ENCODE results near the gene VSTM4. TPM values are rescaled to one million over a fixed set of nuclear protein-coding genes. Genes with fewer than 3 reads are reported as not detected.

VSTM4 gene
- total RNA-seq, 4 donors from 2014 or later: 13.4 to 38.2 (median 25.9) TPM

DNA sequence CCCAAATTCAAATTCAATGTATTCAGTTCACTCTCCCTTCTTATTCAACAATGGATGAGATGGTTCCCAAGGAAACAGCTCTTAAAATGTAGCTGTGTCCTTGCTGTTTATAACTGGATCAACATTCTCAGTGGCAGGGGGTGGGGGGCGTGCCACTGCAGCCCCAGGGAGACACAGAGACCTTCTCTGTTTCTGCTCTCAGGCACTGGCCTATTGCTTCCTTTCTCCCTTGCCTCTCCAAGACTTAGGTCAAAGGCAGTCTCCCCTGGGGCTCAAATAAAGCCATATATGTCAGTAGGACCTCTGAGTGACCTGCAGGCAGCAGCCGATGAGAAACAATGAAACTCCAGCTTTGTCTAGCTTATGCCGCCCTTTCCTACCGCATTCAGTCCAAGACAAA lies 20.7 kb downstream of the VSTM4 start:
- TF ChIP-seq CTCF (IDR thresholded peaks at IDR 0.05; ENCODE audit: low read depth): no peak

GRCh38 chr10:49093922-49094321 lies 21.4 kb downstream of the VSTM4 start:
- no peak for TF ChIP-seq CTCF (IDR thresholded peaks at IDR 0.05; ENCODE audit: low read depth)

DNA sequence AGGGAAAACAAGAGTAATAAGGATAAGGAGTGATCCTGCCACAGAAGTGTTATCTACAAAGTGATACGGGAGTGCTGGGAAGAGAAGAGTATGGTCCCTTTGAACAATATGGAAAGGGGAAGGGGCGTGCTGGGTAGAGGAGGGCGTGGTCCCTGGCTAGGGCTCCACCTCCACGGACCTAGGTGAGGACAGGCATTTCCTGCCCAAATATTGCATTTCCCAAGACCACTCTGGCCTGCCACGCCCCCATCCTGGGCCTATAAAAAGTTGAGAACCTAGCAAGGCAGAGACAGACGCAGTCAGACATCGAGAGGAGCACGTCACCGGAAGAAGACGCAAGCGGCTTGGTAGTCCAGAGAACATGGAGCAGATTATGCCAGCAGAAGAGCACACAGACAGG lies 22.8 kb downstream of the VSTM4 start:
- no peak for TF ChIP-seq CTCF (IDR thresholded peaks at IDR 0.05; ENCODE audit: low read depth)

GRCh38 chr10:49091450-49092210 lies 23.7 kb downstream of the VSTM4 start:
- TF ChIP-seq CTCF (IDR thresholded peaks at IDR 0.05; ENCODE audit: low read depth): no peak

GRCh38 chr10:49090696-49091380 lies 24.5 kb downstream of the VSTM4 start:
- no peak for TF ChIP-seq CTCF (IDR thresholded peaks at IDR 0.05; ENCODE audit: low read depth)

DNA sequence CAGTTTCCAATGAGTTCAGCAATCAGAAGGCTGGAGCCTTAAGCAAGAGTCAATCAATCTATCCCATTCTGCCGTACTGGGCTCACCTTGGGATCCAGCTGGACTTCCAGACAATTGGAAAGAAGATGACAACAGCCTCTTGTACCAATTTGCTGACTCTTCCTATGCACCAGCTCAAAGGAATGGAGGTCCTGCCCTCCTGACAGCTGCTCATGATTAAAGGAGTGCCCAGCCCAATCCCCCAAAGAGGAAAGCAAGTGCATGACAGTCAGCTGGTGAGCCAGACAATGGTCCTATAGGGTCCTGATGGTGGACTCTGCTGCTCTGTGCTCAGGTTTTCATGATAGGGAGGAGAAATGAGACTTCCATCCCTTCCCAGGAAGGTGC lies 25.1 kb downstream of the VSTM4 start:
- no peak for TF ChIP-seq CTCF (IDR thresholded peaks at IDR 0.05; ENCODE audit: low read depth)

GRCh38 chr10:49089557-49090188 lies 25.6 kb downstream of the VSTM4 start:
- no peak for TF ChIP-seq CTCF (IDR thresholded peaks at IDR 0.05; ENCODE audit: low read depth)

Data from subcutaneous adipose tissue (tissue), 4 donors.